Activated naive CD8-positive, alpha-beta T cell treated with anti-CD3 and anti-CD28 coated beads for 36 hours (primary cell): Measurements from ENCODE around the gene NPTXR. TPM values are rescaled to one million over a fixed set of nuclear protein-coding genes. Genes with fewer than 3 reads are reported as not detected.

Experiments used
- DNase-seq: peaks from one replicate; pipeline ENCODE4 v3.0.0; 2021
- H3K27ac Mint-ChIP-seq: one replicate; pipeline ENCODE4 v1.8.0; 2022; ENCODE audit warnings: mild to moderate bottlenecking, moderate library complexity, mixed read lengths
- H3K27me3 Mint-ChIP-seq: one replicate; pipeline ENCODE4 v1.8.0; 2022; ENCODE audit warnings: mild to moderate bottlenecking, mixed read lengths
- H3K36me3 Mint-ChIP-seq: one replicate; pipeline ENCODE4 v1.8.0; 2021; ENCODE audit warnings: mild to moderate bottlenecking, mixed read lengths
- H3K4me1 Mint-ChIP-seq: one replicate; pipeline ENCODE4 v1.8.0; 2021; ENCODE audit warnings: mixed read lengths
- H3K4me3 Mint-ChIP-seq: one replicate; pipeline ENCODE4 v1.8.0; 2022; ENCODE audit warnings: mild to moderate bottlenecking, moderate library complexity, mixed read lengths
- H3K9me3 Mint-ChIP-seq: one replicate; pipeline ENCODE4 v1.8.0; 2022; ENCODE audit warnings: mixed read lengths
- total RNA-seq, 2 experiments: library from RNA; stranded (reverse); gene quantifications; one replicate each; pipeline ENCODE4 v1.2.3, GENCODE V29; 2021

The NPTXR gene
- total RNA-seq, 2 experiments from 2014 or later = 0.85 to 0.88 TPM

DNA sequence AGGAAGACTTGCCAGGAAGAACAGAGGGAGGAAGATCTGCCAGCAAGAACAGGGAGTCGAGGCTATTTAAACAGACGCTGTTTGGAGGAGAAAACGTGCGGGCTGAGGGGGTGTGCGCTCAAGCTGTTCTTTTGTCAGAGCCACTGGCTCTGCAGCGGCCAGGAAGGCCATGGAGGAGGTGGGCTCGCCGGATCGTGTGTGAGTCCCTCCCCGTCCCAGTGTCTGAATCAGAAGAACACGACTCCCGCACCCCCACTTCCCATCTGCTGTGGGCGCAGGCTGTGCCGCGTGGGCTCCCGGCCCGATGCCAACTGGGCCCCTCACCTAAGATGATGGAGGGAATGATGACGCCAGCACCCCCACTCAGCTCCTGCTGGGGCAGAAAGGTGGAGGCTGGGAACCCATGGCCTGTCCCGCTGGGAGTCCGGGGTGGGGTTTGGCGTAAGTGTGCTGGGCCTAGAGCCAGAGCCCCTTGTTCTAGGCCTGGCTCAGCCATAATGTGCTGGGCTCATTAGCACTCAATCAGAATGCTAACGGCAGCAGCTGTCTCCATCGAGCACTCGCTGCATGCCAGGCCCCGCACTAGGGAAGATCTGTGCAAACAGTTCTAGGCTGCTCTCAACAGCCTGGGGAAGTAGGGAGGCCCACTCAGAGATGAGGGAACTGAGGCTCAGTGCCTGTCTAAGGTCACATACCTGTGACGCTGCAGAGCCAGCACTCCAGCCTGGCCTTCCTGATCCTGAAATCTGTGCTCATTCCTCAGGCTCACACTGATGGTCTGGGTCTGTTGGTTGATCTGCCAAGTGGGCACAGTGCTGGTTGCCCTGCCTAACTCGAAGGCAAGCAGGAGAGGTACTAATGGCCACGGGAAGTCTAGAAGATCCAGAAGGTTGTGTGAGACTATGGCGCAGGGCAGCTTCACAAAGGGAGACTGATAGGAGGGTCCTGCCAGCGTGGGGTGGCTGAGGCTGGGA lies 11.5 kb downstream of the NPTXR start:
- Mint-ChIP-seq H3K36me3 (no peaks in the 10 kb centered on the region), H3K4me3 (no peak overlapping the region), H3K9me3 (no peaks in the 10 kb centered on the region), H3K27me3 (no peaks in the 10 kb centered on the region), H3K27ac (no peak overlapping the region), H3K4me1 (no peaks in the 10 kb centered on the region)
- DNase-seq = no peak

DNA sequence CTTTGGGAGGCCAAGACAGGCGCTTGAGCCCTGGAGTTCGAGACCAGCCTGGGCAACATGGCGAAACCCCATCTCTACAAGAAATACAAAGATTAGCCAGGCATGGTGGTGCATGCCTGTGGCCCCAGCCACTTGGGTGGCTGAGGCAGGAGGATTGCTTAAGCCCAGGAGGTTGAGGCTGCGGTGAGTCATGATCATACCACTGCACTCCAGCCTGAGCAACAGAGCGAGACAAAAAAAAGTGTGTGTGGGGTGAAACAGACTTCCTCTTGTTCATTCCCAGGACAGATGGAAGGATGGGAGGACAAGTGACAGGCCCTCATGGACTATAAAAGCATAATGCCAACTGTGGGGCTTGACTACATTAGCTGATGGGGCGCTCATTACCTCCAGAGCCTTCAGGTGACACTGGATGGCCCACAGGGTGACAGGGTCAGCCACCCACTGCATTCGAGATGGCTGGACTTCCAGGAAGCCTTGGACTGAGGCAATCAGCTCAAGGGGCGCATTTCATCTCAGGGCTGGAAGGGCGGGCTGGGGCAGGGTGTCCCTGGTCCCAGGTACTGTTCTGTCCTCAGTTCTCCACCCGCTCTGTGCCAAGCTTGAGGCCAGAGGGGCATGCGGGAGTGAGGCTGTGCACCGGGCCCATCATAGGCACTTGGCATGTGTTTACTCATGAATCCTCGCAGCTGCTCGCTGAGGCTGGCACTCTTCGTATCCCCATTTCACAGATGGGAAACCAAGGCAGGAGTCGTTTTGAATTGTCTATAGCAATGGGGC lies 12.5 kb downstream of the NPTXR start:
- Mint-ChIP-seq H3K27me3 (no peaks in the 10 kb centered on the region), H3K36me3 (no peaks in the 10 kb centered on the region), H3K27ac (no peak overlapping the region), H3K4me1 (no peaks in the 10 kb centered on the region), H3K4me3 (no peak overlapping the region), H3K9me3 (no peaks in the 10 kb centered on the region)
- no peak for DNase-seq

GRCh38 chr22:38830845-38831108 lies 13.1 kb downstream of the NPTXR start:
- Mint-ChIP-seq H3K9me3 (no peaks in the 10 kb centered on the region), H3K27ac (no peak overlapping the region), H3K27me3 (no peaks in the 10 kb centered on the region), H3K4me3 (no peak overlapping the region), H3K4me1 (no peaks in the 10 kb centered on the region), H3K36me3 (no peaks in the 10 kb centered on the region)
- no peak for DNase-seq

GRCh38 chr22:38830026-38830844 lies 13.6 kb downstream of the NPTXR start:
- Mint-ChIP-seq H3K4me3 (no peak overlapping the region), H3K36me3 (no peaks in the 10 kb centered on the region), H3K4me1 (no peaks in the 10 kb centered on the region), H3K27me3 (no peaks in the 10 kb centered on the region), H3K9me3 (no peaks in the 10 kb centered on the region), H3K27ac (no peak overlapping the region)
- DNase-seq = no peak

GRCh38 chr22:38829485-38829884 lies 14.3 kb downstream of the NPTXR start:
- Mint-ChIP-seq H3K4me1 (no peaks in the 10 kb centered on the region), H3K27ac (no peak overlapping the region), H3K9me3 (no peaks in the 10 kb centered on the region), H3K27me3 (no peaks in the 10 kb centered on the region), H3K36me3 (no peaks in the 10 kb centered on the region), H3K4me3 (no peak overlapping the region)
- no peak for DNase-seq

DNA sequence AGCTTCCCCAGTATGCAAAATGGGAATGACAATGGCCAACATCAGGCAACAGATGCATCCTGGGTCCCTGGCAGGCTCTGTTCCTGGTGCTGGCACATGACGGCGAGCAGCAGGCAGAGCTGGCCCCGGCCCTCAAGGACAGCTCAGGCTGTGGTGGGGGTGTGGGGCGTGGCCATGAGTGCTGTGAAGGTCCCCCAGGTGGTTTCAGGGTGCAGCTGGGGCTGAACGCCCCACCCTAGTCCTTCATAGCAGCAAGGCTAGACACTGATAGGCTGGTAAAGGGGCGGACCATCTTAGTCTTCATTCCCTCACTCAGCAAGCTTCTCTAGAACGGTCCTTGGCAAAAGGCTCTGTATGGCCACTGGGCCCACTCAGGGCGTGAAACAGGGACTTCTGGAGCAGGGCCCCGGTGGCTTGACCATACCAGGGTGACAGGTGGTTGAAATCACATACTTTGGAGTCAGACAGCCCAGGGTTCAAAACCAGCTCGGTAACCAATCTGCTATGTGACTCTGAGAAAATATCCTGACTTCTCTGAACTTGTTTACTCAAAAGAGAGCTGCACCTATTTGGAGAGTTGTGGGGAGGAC lies 15.1 kb downstream of the NPTXR start:
- Mint-ChIP-seq H3K9me3 (no peaks in the 10 kb centered on the region), H3K27ac (no peak overlapping the region), H3K27me3 (no peaks in the 10 kb centered on the region), H3K4me3 (no peak overlapping the region), H3K36me3 (no peaks in the 10 kb centered on the region), H3K4me1 (no peaks in the 10 kb centered on the region)
- DNase-seq = no peak

GRCh38 chr22:38828191-38828590 lies 15.6 kb downstream of the NPTXR start:
- H3K36me3 Mint-ChIP-seq = no peaks in the 10 kb centered on the region
- H3K9me3 Mint-ChIP-seq = no peaks in the 10 kb centered on the region
- no peak overlapping the region for H3K4me3 Mint-ChIP-seq
- H3K27me3 Mint-ChIP-seq = no peaks in the 10 kb centered on the region
- H3K27ac Mint-ChIP-seq = no peak overlapping the region
- no peak for DNase-seq
- H3K4me1 Mint-ChIP-seq = no peaks in the 10 kb centered on the region

DNA sequence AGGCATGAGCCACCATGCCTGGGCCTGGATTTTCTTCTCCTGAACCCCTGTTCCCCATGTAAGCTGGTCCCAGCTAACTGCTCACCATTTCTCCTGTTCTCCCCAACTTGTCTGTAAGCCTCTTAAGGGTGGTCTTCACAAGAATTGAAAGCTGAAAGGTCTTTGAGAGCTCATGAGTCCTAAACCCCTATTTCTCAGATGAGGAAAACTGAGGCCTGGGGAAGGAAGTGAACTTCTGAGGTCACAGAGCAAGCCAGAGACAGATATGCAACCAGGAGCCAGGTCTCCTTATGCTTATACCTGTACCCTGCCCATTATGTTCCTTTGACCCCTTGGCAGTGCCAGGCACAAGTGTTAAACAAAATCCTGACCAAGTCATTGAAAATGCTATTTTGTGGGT lies 16.3 kb downstream of the NPTXR start:
- no peaks in the 10 kb centered on the region for H3K9me3 Mint-ChIP-seq
- no peak overlapping the region for H3K27ac Mint-ChIP-seq
- H3K27me3 Mint-ChIP-seq = no peaks in the 10 kb centered on the region
- no peak for DNase-seq
- no peak overlapping the region for H3K4me3 Mint-ChIP-seq
- no peaks in the 10 kb centered on the region for H3K36me3 Mint-ChIP-seq
- no peaks in the 10 kb centered on the region for H3K4me1 Mint-ChIP-seq

- no peaks in the 10 kb centered on the region for H3K36me3 Mint-ChIP-seq
Measured at GRCh38 chr22:38826801-38827200, 17.0 kb downstream of the NPTXR start.

GRCh38 chr22:38826386-38826785 lies 17.4 kb downstream of the NPTXR start:
- Mint-ChIP-seq H3K36me3 (no peaks in the 10 kb centered on the region), H3K27ac (no peak overlapping the region), H3K4me3 (no peak overlapping the region), H3K4me1 (no peaks in the 10 kb centered on the region), H3K9me3 (no peaks in the 10 kb centered on the region), H3K27me3 (no peaks in the 10 kb centered on the region)
- no peak for DNase-seq

More at GRCh38 chr22:38826801-38827200, 17.0 kb downstream of the NPTXR start:
- no peak for DNase-seq
- H3K27me3 Mint-ChIP-seq = no peaks in the 10 kb centered on the region
- no peak overlapping the region for H3K27ac Mint-ChIP-seq
- H3K9me3 Mint-ChIP-seq = no peaks in the 10 kb centered on the region
- no peaks in the 10 kb centered on the region for H3K4me1 Mint-ChIP-seq
- H3K4me3 Mint-ChIP-seq = no peak overlapping the region

DNA sequence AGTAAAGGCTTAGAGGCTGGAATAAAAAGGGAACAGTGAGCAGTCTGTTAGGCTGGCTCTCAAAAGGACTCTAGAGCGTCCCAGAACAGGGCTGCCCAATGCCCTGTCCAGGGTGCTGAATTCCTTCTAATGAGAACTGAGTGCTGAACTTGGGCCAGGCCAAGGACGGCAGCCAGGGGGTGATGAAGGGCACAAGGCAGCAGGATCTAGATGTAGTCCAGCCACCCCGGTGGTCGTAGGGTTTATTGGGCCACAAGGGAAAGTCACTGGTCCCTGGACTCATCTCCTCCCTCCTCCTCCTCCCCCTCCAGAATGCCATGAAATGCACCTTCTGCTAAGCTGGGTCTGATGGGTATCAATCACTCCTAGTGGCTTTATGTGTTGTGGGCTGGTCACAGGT lies 19.2 kb downstream of the NPTXR start:
- Mint-ChIP-seq H3K4me1 (no peaks in the 10 kb centered on the region), H3K4me3 (no peak overlapping the region), H3K9me3 (no peaks in the 10 kb centered on the region), H3K36me3 (no peaks in the 10 kb centered on the region), H3K27ac (no peak overlapping the region), H3K27me3 (no peaks in the 10 kb centered on the region)
- peak; percentile 34 for DNase-seq

DNA sequence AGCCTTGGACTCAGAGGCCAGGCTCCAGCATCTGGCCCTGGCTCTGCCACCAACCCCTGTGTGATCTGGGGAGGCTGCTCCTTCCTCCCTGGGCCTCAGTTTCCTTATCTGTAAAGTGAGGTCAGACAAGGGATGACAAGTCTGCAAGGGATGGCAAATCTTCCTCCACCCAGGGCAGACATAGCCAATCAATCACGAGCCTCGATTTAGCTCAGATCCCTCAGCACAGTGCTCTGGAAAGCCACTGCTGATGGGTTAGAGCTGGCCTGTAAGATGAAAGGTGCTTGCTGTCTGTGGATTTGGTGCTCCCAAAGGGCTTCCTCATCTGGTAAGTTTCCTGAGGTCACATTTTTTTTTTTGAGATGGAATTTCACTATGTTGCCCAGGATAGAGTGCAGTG lies 20.2 kb downstream of the NPTXR start:
- H3K27me3 Mint-ChIP-seq = no peaks in the 10 kb centered on the region
- no peak overlapping the region for H3K27ac Mint-ChIP-seq
- H3K4me3 Mint-ChIP-seq = no peak overlapping the region
- H3K9me3 Mint-ChIP-seq = no peaks in the 10 kb centered on the region
- DNase-seq = no peak
- H3K36me3 Mint-ChIP-seq = no peaks in the 10 kb centered on the region
- no peaks in the 10 kb centered on the region for H3K4me1 Mint-ChIP-seq

- H3K4me3 Mint-ChIP-seq = no peak overlapping the region
Measured at GRCh38 chr22:38823076-38823475, 20.8 kb downstream of the NPTXR start.

GRCh38 chr22:38820020-38820419 lies 23.8 kb downstream of the NPTXR start:
- H3K27me3 Mint-ChIP-seq = no peaks in the 10 kb centered on the region
- DNase-seq = no peak
- no peaks in the 10 kb centered on the region for H3K36me3 Mint-ChIP-seq
- H3K4me3 Mint-ChIP-seq = no peak overlapping the region
- H3K9me3 Mint-ChIP-seq = no peaks in the 10 kb centered on the region
- no peak overlapping the region for H3K27ac Mint-ChIP-seq
- H3K4me1 Mint-ChIP-seq = no peaks in the 10 kb centered on the region

More at GRCh38 chr22:38823076-38823475, 20.8 kb downstream of the NPTXR start:
- Mint-ChIP-seq H3K36me3 (no peaks in the 10 kb centered on the region), H3K4me1 (no peaks in the 10 kb centered on the region), H3K27me3 (no peaks in the 10 kb centered on the region), H3K27ac (no peak overlapping the region), H3K9me3 (no peaks in the 10 kb centered on the region)
- DNase-seq = no peak
